Kidney tubule cell (primary cell): ENCODE measurements around the gene THUMPD3.

ENCODE experiments used
- DNase-seq: peaks from one replicate; pipeline ENCODE4 v3.0.0-alpha.2; 2018; ENCODE audit warnings: low spot score

THUMPD3 gene

DNA sequence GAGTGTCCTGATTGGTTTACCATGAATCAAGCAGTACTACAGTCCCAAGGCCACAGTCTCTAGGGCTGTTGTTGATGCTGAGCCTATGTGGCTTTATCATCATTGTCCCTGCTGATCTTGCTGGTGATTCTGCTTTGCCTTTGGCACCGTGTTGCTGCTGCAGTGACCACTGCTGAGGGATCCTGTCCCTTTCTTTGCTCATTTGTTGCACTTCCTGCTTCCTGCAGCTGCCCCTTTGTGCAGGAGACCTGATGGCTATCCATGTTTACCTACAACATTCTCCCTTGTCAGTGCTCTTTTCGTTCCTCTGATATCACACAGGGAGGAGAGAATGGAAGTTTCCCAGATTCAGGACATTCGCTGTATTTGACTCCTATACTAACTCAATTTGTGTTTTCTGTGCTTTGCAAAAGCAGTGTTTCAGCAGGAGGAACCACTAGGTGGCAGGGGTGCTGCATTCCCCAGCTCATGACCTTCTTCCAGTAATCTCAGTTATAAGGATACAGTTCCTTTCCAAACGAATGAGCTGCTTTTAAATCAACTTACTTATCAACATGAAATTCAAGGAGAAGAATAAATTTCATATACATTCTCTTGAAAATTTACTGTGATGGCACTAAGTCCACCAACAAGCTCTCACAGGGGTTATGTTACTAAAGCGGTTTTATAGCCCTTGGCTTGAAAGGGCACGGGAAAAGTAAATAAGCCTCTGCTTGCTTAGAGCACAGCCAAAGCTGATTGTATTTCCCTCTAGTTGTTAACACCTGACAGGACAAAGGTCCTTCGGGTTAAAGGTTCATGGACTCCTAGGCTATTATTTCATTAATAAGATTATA is 9.7 kb upstream of the THUMPD3 start:
- DNase-seq: peak; percentile 71

DNA sequence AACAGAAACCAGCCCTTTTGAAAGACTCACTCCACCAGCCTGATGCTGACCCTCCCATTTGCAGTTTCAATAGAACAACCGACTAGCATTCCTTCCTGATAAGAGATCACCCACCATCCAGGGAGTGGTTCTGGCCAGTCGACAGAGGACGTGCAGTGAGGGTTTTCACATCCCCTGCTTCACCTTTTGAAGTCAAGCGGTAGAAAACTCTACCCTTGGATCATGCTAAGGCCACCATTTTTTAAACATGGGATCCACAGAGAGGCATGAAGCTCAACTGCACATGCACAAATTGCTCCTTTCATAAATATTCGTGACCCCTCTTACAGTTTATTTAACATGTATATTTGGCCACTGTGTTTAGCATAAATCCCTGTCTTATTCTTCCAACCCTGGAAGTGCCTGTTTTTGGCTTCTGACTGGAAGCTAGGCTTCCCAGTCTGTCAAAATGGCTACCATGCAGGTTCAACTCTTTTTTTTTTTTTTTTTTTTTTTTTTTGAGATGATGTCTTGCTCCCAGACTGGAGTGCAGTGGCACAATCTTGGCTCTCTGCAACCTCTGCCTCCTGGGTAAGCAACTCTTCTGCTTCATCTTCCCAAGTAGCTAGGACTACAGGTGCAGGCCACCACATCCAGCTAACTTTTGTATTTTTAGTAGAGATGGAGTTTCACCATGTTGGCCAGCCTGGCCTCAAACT is 1.0 kb upstream of the THUMPD3 start:
- no peak for DNase-seq

DNA sequence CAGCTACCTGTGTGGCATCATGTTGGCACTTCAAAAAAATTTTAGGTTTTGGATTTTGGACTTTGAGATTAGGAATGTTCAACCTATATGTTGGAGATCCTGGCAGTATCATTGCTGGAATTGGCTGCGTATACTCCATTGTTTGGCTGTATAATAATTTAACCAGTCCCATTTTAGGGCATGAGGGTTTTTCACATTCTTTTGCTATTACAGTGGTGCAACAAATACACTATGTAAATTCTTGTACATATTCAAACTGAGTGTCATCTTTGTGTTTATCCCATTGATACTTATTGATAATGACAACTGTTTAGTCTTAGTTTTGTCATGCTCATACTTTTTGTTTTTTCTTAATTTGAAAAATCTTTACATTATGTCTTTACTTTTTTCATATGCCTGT is 6.7 kb downstream of the THUMPD3 start:
- no peak for DNase-seq

DNA sequence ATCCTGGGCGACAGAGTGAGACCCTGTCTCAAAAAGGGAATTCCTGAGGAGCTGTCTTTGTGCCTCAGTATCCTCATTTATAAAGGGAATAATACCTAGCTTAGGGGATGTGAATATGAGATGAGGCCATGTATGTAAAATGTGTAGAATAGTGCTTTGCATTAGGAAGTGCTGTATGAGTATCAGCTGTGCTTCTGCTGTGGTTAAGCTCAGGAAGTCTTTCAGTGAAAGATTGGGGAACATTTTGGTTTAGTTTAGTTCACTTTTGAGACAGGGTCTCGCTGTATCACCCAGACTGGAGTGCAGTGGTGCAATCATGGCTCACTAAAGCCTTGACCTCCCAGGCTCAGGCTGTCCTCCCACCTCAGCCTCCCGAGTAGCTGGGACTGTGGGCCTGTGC is 10.6 kb downstream of the THUMPD3 start:
- DNase-seq: no peak

DNA sequence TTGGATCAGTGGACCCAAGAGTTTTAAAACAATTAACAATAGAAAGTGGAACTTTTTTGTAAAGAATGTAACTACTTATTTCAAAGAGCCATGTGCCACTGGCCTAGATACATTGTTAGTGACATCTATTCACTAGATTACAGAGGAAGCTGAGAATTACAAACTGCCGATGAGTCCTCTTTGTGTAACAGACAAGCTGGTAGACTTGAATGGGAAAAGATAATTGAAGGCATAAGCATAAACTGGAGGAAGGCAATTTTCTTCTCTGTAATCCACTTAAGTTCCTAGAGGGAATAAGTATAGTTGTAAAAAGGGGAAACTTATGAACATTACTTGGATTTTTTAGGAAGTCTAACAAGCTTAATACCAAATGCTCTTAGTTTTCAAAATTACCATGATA is 15.1 kb downstream of the THUMPD3 start:
- no peak for DNase-seq

DNA sequence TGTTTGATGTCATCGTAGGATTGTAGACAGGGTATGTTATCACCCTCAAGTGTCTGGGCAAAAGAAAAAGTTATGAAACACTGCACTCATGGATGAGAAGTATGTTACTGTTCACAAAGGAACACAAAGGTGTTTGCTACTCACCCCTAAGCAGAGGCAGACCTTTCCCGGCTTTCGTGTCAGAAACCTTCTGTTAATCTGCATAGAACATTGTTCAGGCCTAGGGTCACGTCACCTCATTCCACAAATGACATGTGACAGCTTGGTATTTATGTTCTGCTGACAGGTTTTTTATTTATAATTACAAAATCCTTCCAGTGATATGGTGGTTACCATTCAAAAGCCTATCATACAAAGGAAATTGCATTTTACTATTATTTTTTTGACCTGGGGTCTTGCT is 16.5 kb downstream of the THUMPD3 start:
- DNase-seq: no peak

DNA sequence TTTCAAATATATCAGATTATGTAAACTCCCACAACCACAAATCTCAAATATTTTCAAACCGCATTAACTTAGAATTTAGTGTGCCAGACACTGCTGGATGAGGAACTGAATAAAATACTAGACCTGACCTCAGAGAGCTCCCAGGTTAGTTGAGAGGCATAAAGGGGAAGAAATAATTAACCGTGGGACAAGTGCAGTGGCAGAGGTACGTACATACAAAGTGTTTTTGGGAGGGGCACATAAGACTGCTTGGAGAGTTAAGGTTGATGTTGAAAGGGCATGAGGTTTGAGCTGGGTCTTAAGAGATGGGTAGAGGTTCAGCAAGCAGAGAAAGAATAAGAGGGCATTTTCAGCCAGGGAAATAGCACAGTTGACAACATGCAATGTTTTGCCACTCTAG is 17.2 kb downstream of the THUMPD3 start:
- no peak for DNase-seq

DNA sequence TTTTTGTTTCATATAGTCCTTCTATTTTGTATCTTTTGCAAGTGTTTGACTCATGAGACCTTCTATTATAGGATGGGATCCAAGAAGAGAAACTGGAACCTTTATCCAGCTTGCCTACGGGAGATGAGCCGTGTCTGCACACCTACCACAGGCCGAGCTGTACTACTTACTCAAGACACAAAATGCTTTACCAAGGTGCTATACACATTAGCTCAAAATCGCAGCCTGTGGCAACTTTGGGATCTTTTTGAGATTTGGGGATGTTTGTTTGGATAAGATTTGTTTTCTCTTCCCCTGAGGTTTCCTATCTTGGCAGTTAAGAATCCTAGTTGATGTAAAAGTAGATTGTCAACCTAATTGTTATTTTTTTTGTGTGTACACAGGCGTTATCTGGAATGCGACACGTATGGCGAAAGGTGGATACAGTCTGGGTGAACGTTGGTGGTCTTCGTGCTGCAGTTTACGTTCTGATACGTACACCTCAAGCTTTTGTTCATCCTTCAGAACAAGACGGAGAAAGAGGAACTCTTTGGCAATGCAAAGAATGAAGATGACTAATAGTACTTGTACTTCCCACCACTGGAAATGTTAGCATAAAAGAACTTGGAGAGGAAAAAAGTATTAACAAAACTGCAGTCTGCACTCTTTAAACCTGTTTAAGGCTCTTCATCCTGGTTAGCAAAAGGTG is 21.4 kb downstream of the THUMPD3 start:
- DNase-seq: no peak

DNA sequence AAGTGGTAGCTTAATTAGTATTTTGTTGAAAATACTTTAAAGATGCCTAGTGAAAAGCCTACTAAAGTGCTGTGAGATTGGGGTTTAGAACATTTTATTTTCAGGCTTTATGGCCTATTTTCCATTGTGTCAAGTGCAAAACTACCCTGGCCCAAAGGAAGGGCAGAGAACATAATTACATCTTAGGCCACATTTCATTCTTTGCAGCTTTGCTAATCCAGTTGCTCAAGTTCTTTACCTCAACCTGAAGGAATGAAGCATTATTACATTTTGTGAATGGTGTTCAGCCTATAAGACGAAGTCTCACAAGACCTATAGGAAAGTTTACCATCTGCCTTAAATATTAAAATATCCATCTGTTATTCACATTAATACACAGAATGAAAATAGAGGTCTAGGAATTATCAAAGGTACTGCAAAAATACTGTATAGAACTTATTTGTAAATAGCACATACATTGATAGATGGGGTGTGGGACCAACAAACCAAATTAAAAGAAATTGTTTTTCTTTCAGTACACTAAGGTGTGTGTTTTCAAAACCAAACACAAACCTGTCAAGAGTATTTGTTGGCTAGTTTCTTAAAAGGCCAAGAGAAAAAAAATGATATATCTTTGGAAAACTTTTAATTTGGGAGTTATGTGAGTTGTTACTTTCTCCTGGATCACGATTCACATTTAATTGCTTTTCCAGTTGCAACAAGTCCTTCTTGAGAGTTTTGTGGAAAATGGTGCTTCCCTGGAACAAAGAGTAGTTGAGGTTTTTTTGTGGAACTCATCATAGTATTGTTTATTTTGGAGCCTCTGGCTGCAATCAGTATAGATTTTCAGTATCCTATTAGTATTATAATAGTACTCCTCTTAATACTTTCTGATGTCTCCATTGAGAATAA is 22.6 kb downstream of the THUMPD3 start:
- no peak for DNase-seq

DNA sequence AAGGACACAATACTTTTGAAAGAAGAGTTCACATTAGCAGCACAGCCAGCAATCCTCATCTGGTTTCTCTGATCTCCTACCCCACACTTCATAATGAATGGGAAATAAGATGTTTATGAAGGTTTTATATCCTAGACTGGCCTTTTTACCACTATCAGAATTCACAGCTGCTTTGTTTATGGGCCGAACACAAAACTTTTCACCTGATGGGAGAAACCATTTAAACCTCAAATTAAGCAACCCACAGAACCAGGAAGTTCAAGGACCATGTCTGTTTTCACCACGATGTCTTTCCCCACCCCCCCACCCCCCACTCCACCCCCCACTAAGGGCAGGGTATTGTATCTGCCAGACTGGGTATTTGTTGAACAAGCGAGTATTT is 23.2 kb downstream of the THUMPD3 start:
- no peak for DNase-seq

DNA sequence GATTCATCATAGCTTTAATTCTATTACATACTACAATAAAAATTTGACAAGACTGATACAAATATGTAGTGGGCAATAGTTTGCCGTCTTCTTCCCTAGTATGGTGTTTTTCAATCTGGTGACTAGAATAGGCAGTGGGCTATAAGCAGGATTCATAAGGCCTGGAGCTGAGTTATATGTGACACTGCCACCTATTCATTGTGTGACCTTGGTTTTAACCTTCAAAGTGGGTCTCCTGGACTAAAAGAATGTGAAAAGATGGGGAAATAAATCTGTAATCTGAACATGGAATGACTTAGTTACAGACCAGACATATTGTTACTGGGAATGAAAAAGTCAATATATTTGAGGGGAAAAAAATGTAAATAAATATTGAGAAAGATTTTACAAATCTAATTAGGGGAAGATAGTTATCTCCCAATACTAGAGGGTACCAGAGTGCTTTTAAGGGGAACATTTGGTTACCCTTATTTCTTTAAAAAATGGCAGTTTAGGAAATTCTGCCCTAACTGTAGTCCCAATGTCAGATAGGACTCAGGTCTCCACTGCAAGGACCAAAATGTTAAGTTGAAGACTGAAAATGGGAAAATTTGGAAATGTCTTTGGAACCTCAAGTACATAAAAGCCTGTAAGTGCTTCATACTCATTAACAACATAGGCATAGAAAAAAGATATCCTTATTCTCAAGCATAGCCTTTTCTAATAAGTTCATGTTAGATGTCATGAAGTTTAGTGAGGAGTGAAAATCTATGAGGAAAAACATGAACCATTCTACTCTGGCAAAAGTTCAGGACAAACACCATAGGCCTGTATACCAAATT is 23.9 kb downstream of the THUMPD3 start:
- no peak for DNase-seq

DNA sequence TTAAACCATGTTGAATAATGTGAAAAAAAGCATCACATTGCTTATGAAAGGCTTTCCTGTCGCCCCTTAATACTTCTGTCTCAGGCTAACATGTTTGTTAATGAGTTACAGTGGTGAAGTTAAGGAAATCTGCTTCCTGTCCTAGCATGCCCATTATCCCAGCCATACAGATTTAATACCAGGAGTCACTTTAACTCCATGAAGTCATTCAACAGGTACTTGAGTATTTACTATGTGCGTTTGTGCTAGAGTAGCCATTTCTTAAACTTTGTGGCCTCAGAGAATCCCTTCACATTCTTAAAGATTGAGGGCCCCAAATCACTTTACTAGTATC is 24.4 kb downstream of the THUMPD3 start:
- DNase-seq: peak; percentile 59

DNA sequence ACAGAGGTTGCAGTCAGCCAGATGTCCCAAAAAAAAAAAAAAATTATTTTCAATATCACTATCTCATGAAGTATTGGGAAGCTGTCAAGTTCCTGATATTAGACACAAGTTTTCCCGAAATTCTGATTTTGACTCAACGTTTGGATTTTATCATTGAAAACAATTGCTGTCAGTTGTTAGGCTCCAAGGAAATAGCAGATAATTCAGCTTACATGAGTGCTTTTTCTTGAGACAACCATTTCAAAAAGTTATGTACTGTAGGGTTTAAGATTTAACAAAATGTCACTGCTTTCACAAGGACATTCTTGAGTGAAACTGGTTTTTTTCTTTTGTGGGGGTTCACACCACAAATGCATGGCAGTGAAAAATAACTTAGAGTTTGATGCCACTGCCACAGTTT is 25.3 kb downstream of the THUMPD3 start:
- DNase-seq: no peak

DNA sequence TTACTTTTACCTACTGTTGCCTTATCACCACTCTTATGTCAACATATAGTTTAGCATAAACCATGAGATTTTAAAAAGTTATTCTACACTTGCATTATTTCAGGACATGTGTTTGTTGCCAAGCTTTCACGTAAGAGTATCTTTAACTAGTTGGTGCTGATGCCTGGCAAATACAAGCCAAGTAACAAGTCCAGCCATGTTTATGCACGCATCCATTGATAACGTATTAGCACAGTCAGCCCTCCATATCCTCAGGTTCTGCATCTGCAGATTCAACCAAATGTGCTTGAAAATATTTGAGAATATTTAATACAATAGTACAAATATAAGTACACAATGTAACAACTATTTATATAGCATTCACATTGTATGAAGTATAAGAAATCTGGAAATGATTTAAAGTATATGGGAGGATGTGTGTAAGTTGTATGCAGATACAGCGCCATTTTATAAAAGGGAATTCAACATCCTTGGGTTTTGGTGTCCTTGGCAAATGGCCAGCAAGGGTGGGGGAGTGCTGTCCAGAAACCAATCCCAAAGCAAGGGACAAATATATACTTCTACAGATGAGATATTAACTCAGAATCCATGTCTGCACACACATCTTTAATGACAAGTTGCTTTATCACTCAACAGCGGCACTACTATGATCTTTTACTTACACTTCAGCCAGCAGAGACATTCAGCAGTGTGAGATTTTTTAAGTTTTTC is 25.9 kb downstream of the THUMPD3 start:
- no peak for DNase-seq

DNA sequence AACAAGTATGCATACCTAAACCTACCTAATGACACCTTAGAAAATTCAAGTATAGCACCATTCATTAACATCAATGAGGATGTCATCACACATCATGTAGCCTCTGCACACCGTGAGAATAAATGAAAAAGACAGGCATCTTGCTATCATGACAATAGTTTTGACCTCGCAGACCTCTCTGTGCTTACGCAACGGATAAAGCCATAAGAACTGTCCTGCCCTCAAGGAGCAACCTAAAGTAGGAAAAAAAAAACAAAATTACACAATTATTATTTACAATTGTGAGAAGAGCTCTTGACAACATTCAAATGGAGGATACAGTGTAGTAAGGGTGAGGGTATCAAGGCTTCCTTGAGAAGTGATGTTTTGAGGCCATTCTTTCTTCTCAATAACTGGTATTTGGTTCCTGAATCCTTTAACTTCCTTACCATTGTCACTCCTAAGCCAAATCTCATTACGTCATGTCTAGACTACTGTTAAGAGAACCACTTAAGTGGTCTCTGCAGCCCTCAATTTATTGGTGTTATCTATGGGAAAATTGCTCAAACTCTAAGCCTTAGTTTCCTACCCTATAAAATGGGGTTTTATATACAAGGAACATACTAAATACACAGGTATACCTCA is 27.5 kb downstream of the THUMPD3 start:
- DNase-seq: no peak

DNA sequence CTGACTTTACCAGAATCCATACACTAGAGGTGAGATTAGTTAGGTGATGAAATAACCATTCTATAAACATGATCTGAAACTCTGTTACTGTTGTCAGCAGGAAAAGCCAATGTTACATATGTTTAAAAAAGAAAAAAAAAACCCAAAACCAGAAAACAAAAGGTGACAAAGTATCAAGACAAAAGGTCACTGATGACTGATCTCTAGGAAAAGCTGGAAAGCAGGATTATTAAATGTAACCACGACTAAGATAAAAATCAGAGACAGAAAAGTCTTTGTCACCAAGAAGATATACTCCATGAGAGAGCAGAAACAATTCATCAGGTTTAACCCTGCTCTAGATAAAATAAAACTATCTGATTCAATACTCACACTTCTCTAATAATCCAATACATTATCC is 29.2 kb downstream of the THUMPD3 start:
- DNase-seq: no peak

DNA sequence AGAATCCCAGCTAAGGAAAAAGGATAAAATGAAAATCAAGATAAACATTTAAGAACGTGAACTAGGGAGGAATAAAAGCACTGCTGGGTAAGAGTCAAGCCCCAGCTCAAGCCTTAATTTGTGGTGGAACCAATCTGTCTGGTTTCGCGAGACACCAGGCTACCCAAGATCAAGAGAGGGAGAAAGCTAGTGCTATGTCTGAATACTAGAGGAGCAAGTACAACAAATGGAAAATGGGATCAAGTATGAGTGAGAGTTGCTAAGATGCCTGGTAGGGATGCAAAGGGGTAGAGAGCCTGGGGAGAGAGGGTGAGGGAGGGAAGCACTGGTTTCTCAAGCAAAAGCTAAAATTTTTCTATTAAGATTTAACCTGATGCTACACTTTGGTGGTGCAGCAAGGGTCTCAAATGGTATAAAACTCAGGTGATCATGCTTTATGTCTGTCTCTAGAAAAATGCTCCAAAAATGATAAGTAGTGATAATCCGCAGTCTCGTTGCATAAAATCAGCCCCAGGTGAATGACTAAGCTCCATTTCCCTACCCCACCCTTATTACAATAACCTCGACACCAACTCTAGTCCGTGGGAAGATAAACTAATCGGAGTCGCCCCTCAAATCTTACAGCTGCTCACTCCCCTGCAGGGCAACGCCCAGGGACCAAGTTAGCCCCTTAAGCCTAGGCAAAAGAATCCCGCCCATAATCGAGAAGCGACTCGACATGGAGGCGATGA is 32.9 kb downstream of the THUMPD3 start:
- no peak for DNase-seq

DNA sequence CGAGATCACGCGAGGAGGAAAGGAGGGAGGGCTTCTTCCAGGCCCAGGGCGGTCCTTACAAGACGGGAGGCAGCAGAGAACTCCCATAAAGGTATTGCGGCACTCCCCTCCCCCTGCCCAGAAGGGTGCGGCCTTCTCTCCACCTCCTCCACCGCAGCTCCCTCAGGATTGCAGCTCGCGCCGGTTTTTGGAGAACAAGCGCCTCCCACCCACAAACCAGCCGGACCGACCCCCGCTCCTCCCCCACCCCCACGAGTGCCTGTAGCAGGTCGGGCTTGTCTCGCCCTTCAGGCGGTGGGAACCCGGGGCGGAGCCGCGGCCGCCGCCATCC is 33.4 kb downstream of the THUMPD3 start:
- DNase-seq: peak; percentile 97

DNA sequence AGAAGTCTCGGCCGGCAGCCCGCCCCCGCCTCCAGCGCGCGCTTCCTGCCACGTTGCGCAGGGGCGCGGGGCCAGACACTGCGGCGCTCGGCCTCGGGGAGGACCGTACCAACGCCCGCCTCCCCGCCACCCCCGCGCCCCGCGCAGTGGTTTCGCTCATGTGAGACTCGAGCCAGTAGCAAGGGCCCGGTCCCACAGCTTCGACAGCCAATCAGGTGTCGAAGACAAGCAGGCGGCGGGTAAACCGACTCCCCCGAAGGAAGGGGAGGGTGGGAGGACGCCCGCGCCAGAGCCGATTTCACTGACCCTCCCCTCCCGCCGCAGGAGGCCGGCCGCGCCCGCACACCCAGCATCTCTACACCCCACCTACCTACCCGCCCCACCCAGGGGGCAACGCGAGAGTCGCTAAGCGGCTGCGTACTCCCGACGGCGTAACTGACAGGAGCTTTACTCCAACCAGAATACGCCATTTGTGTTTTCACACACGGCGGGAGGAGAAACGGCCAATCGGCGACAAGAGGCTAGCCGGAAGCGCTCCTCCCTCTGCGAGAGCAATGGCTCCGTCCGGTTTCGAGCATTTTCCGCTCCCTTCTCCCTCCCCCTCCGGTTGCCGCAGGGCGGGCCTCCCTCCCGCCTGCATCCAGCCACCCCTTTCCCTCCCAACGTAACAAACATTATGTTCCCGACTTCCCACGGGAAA is 33.9 kb downstream of the THUMPD3 start:
- DNase-seq: peak; percentile 99
